Measurements from ENCODE around the gene VSIG10.
"Not testable (repeated sequence)": the region's sequence is repeated elsewhere in the genome, so short reads cannot be mapped to it uniquely, and the experiment has no call there.

The VSIG10 gene, protein sequence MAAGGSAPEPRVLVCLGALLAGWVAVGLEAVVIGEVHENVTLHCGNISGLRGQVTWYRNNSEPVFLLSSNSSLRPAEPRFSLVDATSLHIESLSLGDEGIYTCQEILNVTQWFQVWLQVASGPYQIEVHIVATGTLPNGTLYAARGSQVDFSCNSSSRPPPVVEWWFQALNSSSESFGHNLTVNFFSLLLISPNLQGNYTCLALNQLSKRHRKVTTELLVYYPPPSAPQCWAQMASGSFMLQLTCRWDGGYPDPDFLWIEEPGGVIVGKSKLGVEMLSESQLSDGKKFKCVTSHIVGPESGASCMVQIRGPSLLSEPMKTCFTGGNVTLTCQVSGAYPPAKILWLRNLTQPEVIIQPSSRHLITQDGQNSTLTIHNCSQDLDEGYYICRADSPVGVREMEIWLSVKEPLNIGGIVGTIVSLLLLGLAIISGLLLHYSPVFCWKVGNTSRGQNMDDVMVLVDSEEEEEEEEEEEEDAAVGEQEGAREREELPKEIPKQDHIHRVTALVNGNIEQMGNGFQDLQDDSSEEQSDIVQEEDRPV

DNA sequence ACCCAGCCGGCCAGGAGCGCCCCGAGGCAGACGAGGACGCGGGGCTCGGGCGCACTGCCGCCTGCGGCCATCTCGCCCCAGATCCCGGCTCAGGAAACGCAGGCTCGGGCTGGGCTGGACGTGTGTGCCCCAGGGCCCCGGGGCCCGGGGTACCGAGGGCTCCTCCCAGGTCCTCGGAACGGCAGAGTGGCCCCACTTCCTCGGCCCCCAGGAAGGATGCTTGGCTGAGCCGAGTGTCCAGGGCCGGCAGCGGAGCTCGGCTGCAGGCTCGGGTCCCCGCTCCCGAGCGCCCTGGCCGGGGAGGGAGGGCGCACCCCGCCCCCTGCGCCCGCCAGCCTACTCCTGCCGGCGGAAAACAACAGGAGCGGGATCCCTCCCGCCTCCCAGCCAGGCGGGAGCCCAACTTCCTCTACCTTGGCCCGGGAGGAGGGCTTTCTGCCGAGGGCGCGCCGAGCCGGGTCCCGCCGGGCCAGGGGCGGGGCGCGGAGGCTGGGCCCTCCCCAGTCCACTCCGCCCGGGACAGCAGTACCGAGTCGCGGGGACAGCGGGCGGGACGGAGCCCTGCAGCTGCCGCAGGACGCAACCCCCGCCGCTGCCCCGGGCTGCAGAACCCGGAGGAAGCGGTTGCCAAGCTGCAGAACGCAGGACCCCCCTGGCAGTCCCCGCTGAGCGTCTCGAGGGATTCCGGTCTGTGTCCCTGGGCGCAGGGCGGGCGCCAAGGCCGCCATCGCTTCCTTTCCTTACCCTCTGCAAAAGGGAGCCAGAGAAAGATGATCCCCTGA lies at the start of gene VSIG10:
VSIG10 (minus strand) TSS at position 411 of the 782 bp plus-strand sequence; CDS start at position 71, 340 bp downstream.
- peak in 1 of 2 donors; percentile 3 for DNase-seq (ENCODE audit: low read depth in 2 of 2)

DNA sequence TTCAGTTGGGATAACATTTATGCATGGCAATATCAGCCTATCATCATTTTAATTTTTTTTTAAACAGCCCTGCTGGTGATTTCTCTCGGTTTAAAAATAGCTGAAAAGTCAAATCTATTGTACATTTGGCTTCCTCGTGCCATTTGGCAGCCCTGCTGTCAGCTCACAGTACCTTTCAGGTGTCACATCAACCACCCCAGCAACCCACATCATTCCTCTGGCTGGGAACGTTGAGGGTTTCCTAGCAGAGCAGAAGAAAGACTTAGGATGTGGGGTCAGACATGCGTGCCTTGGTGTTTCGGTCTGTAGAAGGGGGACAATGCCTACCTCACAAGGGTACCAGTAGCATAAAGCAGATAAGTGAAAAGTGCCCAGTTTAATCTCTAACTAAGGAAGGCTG lies 47.9 kb upstream of the VSIG10 start:
- no peak for DNase-seq (ENCODE audit: low read depth in 2 of 2)

DNA sequence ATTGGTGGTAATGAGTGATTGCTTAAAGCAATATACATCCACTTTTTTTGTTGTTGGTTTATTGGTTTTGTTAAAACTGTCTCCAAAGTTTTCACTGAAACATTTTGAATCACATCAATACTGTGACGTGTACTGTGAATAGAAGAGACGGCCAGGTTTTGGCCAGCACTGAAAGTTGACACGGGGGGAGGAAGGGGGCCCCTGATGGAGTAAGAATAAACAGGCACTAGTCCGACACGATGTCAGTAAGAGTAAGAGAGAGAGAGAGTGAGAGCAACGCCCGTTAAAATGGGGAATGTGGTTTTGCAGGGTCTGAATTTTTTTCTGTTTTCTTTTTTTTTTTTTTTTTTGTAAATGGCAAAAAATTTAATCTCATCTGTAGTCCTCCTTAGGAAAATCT lies 46.8 kb upstream of the VSIG10 start:
- DNase-seq (ENCODE audit: low read depth in 2 of 2) = no peak

DNA sequence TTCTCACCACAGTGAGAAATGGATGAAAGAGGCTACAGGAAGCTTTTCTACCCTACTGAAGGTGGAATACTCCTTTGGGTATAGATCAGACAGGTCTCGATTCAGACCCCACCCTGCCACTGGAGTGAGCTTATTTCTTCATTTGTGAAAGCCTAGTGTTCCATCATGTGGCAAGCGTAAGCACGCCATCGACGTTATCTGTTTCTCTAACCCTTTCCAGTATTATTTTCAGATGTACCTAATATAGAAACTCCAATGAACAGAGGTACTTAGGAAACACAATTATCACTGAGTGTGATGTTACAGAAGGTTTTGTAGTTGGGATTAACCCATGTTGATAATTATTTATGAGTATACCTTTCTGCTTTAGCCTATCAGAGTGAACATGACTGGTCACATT lies 44.5 kb upstream of the VSIG10 start:
- no peak for DNase-seq (ENCODE audit: low read depth in 2 of 2)

DNA sequence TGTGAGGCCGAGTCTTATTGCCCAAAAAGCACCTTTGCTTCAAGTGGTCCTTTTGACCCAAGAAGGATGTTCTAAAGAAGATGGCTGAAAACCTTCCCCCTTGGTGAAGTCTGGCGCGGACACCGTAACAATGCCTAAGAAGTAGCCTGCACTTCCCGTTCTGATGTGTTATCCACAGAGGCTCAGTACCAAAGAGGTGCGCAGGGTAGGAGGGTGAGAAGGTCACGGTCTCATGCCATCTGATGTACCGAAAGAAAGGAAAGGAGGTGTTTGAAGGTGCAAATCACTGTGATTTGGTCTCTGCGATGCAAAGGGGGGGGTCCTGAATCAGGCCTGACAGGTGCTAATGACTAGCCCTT lies 42.0 kb upstream of the VSIG10 start:
- DNase-seq (ENCODE audit: low read depth in 2 of 2) = no peak

DNA sequence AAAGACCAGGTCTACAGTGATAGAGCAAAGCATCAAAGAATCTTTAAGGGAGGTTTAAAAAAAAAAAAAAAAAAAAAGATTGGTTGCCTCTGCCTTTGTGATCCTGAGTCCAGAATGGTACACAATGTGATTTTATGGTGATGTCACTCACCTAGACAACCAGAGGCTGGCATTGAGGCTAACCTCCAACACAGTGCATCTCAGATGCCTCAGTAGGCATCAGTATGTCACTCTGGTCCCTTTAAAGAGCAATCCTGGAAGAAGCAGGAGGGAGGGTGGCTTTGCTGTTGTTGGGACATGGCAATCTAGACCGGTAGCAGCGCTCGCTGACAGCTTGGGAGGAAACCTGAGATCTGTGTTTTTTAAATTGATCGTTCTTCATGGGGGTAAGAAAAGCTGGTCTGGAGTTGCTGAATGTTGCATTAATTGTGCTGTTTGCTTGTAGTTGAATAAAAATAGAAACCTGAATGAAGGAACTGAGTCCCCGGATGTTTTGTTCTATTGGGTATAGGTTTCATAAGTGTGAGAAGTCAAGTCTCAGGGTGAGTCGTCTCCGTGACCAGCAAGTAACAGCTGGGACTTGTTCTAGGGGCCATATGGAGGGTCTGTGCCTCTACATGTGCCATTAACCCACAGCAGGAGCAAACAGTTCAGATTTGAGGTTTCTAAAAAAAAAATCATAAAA lies 41.4 kb upstream of the VSIG10 start:
- DNase-seq (ENCODE audit: low read depth in 2 of 2) = no peak

DNA sequence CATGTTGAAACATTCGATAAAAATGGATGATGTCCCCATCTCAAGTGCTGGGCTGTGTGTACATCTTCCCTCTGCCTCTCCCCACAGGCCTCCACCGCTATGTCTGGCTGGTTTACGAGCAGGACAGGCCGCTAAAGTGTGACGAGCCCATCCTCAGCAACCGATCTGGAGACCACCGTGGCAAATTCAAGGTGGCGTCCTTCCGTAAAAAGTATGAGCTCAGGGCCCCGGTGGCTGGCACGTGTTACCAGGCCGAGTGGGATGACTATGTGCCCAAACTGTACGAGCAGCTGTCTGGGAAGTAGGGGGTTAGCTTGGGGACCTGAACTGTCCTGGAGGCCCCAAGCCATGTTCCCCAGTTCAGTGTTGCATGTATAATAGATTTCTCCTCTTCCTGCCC lies 40.7 kb upstream of the VSIG10 start:
- DNase-seq (ENCODE audit: low read depth in 2 of 2) = no peak

DNA sequence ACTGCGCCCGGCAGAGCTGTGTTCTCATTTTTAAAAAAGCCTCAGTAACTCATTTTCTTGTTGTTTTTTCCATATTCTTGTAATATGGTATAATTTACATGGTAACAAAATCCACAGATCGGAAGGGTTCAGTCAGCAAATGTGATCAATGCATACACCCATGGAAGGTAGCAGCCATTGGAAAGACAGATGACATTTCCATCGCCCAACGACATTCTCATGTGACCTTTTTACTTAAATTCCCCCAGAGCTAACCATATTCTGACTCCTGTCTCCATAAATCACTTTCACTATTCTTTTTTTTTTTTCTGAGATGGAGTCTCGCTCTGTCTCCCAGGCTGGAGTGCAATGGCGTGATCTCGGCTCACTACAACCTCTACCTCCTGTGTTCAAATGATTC lies 37.0 kb upstream of the VSIG10 start:
- no peak for DNase-seq (ENCODE audit: low read depth in 2 of 2)

DNA sequence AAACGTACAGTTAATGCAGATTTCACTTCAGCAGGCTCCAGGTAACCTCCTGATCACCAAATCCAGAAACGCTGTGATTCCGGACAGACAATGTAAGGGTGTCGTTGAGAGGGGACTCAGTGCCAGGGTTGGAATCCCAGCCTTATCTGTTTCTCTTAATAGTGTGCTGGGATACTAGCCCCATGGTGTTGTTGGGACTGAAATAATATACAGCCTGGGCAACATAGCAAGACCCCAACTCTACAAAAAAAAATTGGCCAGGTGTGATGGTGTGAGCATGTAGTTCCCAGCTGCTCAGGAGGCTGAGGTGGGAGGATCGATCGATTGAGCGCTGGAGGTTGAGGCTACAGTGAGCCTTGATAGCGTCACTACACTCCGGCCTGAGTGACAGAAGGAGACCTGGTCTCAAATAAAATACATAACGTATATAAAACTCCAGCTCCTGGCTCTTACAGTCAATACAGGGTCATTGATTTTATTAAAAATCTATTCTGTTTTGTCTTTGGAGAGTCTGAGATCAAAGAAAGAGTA lies 33.4 kb upstream of the VSIG10 start:
- no peak for DNase-seq (ENCODE audit: low read depth in 2 of 2)

DNA sequence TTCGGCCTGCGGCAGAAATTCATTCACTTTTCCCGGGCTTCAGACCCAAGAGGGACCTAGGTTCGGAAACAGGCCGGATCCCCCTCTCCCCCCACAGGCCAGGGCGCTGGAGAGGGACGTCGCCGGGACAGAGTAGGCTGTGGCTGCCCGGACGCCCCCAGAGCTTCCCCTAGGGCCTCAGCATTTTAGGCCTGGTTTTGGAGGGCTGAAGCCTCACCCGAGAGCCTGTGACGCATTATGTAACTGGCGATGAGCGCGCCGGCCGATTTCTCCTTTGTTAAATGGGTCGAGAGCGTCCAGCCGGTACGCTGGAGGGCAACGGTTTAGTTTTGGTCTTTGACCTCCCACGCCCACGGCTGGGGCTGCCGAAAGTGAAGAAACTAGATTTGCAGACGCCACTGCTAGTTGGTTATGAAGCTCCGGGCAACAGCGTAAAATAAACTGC lies 32.8 kb upstream of the VSIG10 start:
- peak in 1 of 2 donors; percentile 33 for DNase-seq (ENCODE audit: low read depth in 2 of 2)

DNA sequence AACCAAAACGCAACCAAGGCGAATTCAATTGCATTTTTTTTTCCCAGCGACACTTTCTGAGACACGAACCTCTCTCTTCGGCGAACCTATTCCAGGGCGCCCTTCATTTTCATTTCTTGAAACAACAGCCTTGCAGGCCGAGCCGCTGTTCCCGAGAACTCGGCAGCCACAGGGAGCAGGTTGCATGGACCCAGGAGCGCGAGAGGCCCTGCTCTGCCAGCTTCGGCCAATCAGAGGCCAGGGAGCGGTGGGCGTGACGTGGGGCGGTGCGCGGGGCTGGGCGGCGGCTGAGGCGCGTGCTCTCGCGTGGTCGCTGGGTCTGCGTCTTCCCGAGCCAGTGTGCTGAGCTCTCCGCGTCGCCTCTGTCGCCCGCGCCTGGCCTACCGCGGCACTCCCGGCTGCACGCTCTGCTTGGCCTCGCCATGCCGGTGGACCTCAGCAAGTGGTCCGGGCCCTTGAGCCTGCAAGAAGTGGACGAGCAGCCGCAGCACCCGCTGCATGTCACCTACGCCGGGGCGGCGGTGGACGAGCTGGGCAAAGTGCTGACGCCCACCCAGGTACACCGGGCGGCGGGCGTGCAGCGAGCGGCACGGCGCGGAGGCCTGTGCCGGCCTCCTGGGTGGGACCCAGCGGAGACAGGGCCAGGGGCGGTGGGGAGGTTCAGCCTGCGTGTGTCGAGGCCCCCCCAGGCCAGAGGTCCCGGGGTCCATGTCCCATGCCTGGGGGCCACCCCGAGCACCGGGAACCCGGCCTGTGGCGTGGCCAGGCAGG lies 32.2 kb upstream of the VSIG10 start, which contains the start of gene PEBP1:
PEBP1 (plus strand) TSS at position 337 of the 771 bp plus-strand sequence; CDS start at position 423, 86 bp downstream.
- peak; percentile 84 to 90 for DNase-seq (ENCODE audit: low read depth in 2 of 2)

DNA sequence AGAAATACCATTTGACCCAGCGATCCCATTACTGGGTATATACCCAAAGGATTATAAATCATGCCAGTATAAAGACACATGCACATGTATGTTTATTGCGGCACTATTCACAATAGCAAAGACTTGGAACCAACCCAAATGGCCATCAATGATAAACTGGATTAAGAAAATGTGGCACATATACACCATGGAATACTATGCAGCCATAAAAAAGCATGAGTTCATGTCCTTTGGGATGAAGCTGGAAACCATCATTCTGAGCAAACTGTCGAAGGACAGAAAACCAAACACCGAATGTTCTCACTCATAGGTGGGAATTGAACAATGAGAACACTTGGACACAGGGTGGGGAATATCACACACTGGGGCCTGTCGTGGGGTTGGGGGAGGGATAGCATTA lies 25.6 kb upstream of the VSIG10 start:
- not testable (repeated sequence) for DNase-seq (ENCODE audit: low read depth in 2 of 2)

DNA sequence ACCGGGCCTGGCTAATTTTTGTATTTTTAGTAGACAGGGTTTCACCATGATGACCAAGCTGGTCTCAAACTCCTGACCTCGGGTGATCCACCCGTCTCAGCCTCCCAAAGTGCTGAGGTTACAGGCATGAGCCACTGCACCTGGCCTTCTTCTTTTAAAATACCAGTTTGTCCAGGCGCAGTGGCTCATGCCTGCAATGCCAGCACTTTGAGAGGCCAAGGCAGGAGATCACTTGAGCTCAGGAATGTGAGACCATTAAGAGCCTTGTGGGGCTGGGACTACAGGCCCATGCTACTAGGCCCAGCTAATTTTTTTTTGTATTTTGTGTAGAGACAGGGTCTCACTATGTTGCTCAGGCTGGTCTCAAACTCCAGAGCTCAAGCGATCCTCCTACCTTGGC lies 24.1 kb upstream of the VSIG10 start:
- no peak for DNase-seq (ENCODE audit: low read depth in 2 of 2)

DNA sequence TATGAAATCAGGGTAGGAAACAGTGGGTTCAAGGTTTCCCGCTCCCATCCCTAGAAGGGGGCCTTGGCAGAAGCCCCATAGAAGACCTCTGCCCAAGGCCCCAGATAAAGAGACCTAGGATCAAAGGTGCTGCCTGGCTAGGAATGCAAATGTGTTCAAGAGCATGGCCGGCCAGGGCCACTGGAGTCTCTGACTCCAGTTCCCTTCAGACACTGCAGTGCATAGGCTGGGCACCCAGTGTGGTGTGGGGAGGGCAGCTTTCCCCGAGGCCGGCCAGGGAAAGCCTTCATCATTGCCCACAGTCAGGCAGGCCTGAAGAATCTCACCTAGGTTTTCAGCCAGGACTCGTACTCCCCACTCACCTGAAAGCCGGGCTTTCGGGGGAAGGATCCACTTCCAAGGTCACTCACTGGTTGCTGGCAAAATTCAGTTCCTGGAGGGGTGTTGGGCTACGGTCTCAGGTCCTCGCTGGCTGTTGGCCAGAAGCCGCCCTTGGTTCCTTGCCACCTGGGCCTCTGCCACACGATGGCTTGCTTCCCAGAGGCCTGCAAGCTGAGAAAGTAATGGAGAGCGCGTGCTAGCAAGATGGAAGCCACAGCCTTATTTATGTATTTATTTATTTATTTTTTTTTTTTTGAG lies 22.4 kb upstream of the VSIG10 start:
- DNase-seq (ENCODE audit: low read depth in 2 of 2) = no peak

DNA sequence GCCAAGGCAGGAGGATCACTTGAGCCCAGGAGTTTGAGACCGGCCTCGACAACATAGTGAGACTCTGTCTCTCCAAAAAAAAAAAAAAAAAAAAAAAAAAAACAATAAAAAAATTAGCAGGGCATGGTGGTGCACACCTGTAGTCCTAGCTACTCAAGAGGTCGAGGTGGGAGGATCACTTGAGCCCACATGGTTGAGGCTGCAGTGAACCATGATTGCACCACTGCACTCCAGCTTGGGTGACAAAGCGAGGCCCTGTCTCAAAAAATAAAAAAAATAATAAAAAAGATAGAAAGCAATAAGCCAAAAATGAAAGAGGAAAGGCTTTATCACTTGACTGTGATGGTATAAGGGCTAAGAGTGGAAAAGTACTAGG lies 21.9 kb upstream of the VSIG10 start:
- no peak for DNase-seq (ENCODE audit: low read depth in 2 of 2)

DNA sequence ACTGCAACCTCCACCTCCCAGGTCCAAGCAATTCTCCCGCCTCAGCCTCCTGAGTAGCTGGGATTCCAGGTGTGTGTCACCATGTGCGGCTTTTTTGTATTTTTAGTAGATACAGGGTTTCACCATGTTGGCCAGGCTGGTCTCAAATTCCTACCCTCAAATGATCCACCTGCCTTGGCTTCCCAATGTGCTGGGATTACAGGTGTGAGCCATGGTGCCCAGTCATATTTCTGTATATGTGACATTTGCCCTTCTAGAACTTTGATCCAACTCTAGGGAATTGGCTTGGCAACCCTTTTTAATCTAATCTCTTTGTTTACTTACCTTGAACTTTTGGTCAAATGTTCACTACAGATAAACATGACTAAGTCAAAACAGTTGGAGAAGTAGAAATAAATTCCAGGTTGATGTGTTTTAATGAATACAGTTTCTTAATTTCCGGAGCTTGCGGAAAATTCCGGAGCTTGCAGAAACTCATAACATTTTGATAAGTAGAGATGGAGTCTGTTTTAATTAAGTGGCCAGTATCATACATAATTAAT lies 20.6 kb upstream of the VSIG10 start:
- DNase-seq (ENCODE audit: low read depth in 2 of 2) = no peak

DNA sequence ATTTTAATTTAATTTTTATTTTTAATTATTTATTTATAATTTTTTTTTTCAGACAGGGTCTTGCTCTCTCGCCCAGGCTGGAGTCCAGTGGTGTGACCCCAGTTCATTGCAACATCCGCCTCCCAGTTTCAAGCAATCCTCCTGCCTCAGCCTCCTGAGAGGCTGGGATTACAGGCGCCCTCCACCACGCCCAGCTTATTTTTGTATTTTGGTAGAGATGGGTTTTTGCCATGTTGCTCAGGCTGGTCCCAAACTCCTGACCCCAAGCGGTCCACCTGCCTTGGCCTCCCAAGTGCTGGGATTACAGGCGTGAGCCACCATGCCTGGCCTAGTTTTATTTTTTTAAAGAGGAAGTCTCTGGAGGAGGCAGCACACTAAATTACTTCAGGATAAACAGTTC lies 18.5 kb upstream of the VSIG10 start:
- no peak for DNase-seq (ENCODE audit: low read depth in 2 of 2)

DNA sequence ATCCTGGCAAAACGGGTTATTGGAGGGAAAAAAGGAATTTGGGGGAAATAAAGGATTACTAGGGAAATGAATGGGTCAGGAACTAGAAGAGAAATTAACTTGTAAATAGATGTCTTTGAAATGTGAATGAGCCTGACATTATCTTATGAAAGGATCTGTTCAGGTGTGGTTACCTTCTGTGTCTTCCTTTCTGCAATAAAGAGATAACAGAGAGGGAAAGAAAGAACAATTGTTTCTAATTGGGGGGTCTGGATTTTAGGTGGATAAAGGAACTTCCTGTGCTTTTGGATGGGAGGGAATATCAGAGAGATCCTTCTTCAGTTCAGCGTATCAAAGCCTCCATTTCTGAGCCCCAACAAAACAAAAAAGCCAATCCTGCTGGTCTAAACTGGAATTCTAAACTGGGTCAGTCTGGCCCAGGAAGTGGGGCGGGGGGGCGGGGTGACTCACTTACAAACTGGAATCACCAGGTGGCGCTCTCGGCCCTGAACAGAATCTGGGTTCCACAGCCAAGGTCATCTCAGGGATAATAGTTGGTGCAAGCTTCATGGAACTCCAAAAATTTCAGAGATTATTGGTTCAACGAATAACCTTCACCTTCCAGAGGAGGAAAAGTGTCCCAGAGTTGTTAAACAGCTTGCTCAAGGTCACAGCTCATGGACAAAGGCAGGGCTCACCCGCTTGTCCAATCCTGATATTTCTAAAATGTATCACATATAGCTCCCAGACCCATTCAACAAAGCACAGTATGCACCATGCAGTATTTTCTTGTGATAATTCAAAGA lies 17.0 kb upstream of the VSIG10 start:
- peak; percentile 53 to 60 for DNase-seq (ENCODE audit: low read depth in 2 of 2)

DNA sequence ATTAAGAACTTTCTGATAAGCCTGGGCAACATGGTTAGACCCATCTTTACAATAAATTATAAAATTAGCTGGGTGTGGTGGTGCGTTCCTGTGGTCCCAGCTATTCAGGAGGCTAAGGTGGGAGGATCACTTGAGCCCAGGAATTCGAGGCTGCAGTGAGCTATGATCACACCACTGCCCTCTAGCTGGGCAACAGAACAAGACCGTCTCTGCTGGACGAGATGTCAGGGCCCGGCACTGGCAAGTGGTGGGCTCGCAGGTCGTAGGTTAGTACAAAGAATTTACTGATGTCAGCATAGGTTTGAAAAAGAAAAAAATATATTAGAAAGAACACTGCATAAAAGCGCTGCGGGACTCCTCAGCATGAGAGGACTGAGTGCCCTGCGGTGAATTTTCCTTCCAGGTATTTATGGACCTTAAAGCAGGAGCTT lies 15.7 kb upstream of the VSIG10 start:
- no peak for DNase-seq (ENCODE audit: low read depth in 2 of 2)
